ENCODE results near the gene MLLT10. TPM values are rescaled to one million over a fixed set of nuclear protein-coding genes. Genes with fewer than 3 reads are reported as not detected.
"Not testable (repeated sequence)": the region's sequence is repeated elsewhere in the genome, so short reads cannot be mapped to it uniquely, and the experiment has no call there.

MLLT10 gene
- total RNA-seq, 1 donor from 2014 or later = 65.6 TPM

GRCh38 chr10:21570761-21571521 is 36.9 kb downstream of the MLLT10 start:
- DNase-seq (ENCODE audit: low spot score, unreplicated experiment) = no peak
- no peak overlapping the region for H3K4me3 Mint-ChIP-seq (ENCODE audit: low read depth)
- no peaks in the 10 kb centered on the region for H3K9me3 Mint-ChIP-seq (ENCODE audit: low read depth)
- H3K27ac Mint-ChIP-seq = peak overlapping the region; percentile 87
- peaks cover 28% of the 10 kb centered on the region for H3K4me1 Mint-ChIP-seq (ENCODE audit: low read depth)
- TF ChIP-seq CTCF (IDR thresholded peaks at IDR 0.05; ENCODE audit: unreplicated experiment) = no peak
- no peaks in the 10 kb centered on the region for H3K27me3 Mint-ChIP-seq
- H3K36me3 Mint-ChIP-seq (ENCODE audit: insufficient read depth) = peaks cover 12% of the 10 kb centered on the region

- Mint-ChIP-seq H3K9me3 (ENCODE audit: low read depth) (no peaks in the 10 kb centered on the region), H3K27me3 (no peaks in the 10 kb centered on the region), H3K4me1 (ENCODE audit: low read depth) (peaks cover 20% of the 10 kb centered on the region), H3K27ac (peak overlapping the region; percentile 27), H3K36me3 (ENCODE audit: insufficient read depth) (peaks cover 15% of the 10 kb centered on the region), H3K4me3 (ENCODE audit: low read depth) (no peak overlapping the region)
- no peak for TF ChIP-seq CTCF (IDR thresholded peaks at IDR 0.05; ENCODE audit: unreplicated experiment)
- no peak for DNase-seq (ENCODE audit: low spot score, unreplicated experiment)
Observed at GRCh38 chr10:21572578-21572977, 38.5 kb downstream of the MLLT10 start.

GRCh38 chr10:21574514-21574913 is 40.5 kb downstream of the MLLT10 start:
- not testable (repeated sequence) for H3K4me3 Mint-ChIP-seq (ENCODE audit: low read depth); H3K27me3 Mint-ChIP-seq; H3K27ac Mint-ChIP-seq; H3K9me3 Mint-ChIP-seq (ENCODE audit: low read depth); DNase-seq (ENCODE audit: low spot score, unreplicated experiment)
- Mint-ChIP-seq H3K36me3 (ENCODE audit: insufficient read depth) (peaks cover 12% of the 10 kb centered on the region), H3K4me1 (ENCODE audit: low read depth) (peaks cover 33% of the 10 kb centered on the region)

- DNase-seq (ENCODE audit: low spot score, unreplicated experiment) = no peak
- H3K27ac Mint-ChIP-seq = peak overlapping the region; percentile 53
- H3K4me3 Mint-ChIP-seq (ENCODE audit: low read depth) = no peak overlapping the region
- peaks cover 20% of the 10 kb centered on the region for H3K36me3 Mint-ChIP-seq (ENCODE audit: insufficient read depth)
- H3K4me1 Mint-ChIP-seq (ENCODE audit: low read depth) = peaks cover 17% of the 10 kb centered on the region
- H3K9me3 Mint-ChIP-seq (ENCODE audit: low read depth) = peaks cover 10% of the 10 kb centered on the region
- TF ChIP-seq CTCF (IDR thresholded peaks at IDR 0.05; ENCODE audit: unreplicated experiment) = no peak
- no peaks in the 10 kb centered on the region for H3K27me3 Mint-ChIP-seq
Observed at GRCh38 chr10:21579291-21579690, 45.3 kb downstream of the MLLT10 start.

GRCh38 chr10:21581421-21581834 is 47.4 kb downstream of the MLLT10 start:
- H3K4me3 Mint-ChIP-seq (ENCODE audit: low read depth); H3K27me3 Mint-ChIP-seq; H3K9me3 Mint-ChIP-seq (ENCODE audit: low read depth); DNase-seq (ENCODE audit: low spot score, unreplicated experiment); H3K27ac Mint-ChIP-seq: not testable (repeated sequence)
- H3K4me1 Mint-ChIP-seq (ENCODE audit: low read depth) = peaks cover 17% of the 10 kb centered on the region
- H3K36me3 Mint-ChIP-seq (ENCODE audit: insufficient read depth) = peaks cover 22% of the 10 kb centered on the region

GRCh38 chr10:21584834-21585530 is 51.0 kb downstream of the MLLT10 start:
- Mint-ChIP-seq H3K9me3 (ENCODE audit: low read depth) (peaks cover 10% of the 10 kb centered on the region), H3K36me3 (ENCODE audit: insufficient read depth) (peaks cover 30% of the 10 kb centered on the region), H3K27me3 (no peaks in the 10 kb centered on the region), H3K27ac (no peak overlapping the region), H3K4me1 (ENCODE audit: low read depth) (peaks cover 4% of the 10 kb centered on the region), H3K4me3 (ENCODE audit: low read depth) (no peak overlapping the region)
- TF ChIP-seq CTCF (IDR thresholded peaks at IDR 0.05; ENCODE audit: unreplicated experiment) = no peak
- DNase-seq (ENCODE audit: low spot score, unreplicated experiment) = no peak
